GF-D8 (cell line): Measurements from ENCODE around the gene TUFM.
"Not testable (repeated sequence)": the region's sequence is repeated elsewhere in the genome, so short reads cannot be mapped to it uniquely, and the experiment has no call there.

Experiments used
- DNase-seq: peaks from one replicate; lab custom pipeline; 2025; lab: John Stamatoyannopoulos, UW

TUFM gene

GRCh38 chr16:28875134-28876018, 29.2 kb upstream of the TUFM start:
- DNase-seq: no peak

- no peak for DNase-seq
These were observed 28.3 kb upstream of the TUFM start for GRCh38 chr16:28874406-28874805.

GRCh38 chr16:28873543-28874201, 27.5 kb upstream of the TUFM start:
- no peak for DNase-seq

- no peak for DNase-seq
These were observed 26.8 kb upstream of the TUFM start for GRCh38 chr16:28872952-28873351.

- DNase-seq: no peak
These were observed 23.1 kb upstream of the TUFM start for GRCh38 chr16:28869201-28869600.

- DNase-seq: not testable (repeated sequence)
These were observed 21.5 kb upstream of the TUFM start for GRCh38 chr16:28867646-28868045.

- no peak for DNase-seq
These were observed 21.1 kb upstream of the TUFM start for GRCh38 chr16:28867241-28867640.

GRCh38 chr16:28866454-28866804, 20.3 kb upstream of the TUFM start:
- DNase-seq: no peak

- DNase-seq: no peak
These were observed 19.7 kb upstream of the TUFM start for GRCh38 chr16:28865722-28866453.

GRCh38 chr16:28865001-28865688, 19.0 kb upstream of the TUFM start:
- no peak for DNase-seq

- no peak for DNase-seq
These were observed 18.0 kb upstream of the TUFM start for GRCh38 chr16:28863929-28864793.

GRCh38 chr16:28859326-28859725, 13.2 kb upstream of the TUFM start:
- no peak for DNase-seq

GRCh38 chr16:28858421-28858820, 12.3 kb upstream of the TUFM start:
- DNase-seq: no peak

- no peak for DNase-seq
These were observed 755 bp upstream of the TUFM start for GRCh38 chr16:28846933-28847273.

GRCh38 chr16:28845761-28846079, 428 bp downstream of the TUFM start:
- no peak for DNase-seq

- no peak for DNase-seq
These were observed 855 bp downstream of the TUFM start for GRCh38 chr16:28845293-28845692.

GRCh38 chr16:28844226-28844885, 1.8 kb downstream of the TUFM start:
- DNase-seq: no peak

GRCh38 chr16:28843766-28844165, 2.4 kb downstream of the TUFM start:
- no peak for DNase-seq

- DNase-seq: no peak
These were observed 3.5 kb downstream of the TUFM start for GRCh38 chr16:28842696-28843095.

- no peak for DNase-seq
These were observed 6.2 kb downstream of the TUFM start for GRCh38 chr16:28839899-28840298.

- DNase-seq: no peak
These were observed 7.0 kb downstream of the TUFM start for GRCh38 chr16:28839004-28839639.
